Right forelimb (tissue), 1 donor: ENCODE results near the gene C7.
"Not testable (repeated sequence)": the region's sequence is repeated elsewhere in the genome, so short reads cannot be mapped to it uniquely, and the experiment has no call there.

ENCODE experiments used
- DNase-seq: peaks from one replicate; pipeline ENCODE4 v3.0.0-alpha.2; 2018

Gene C7

DNA sequence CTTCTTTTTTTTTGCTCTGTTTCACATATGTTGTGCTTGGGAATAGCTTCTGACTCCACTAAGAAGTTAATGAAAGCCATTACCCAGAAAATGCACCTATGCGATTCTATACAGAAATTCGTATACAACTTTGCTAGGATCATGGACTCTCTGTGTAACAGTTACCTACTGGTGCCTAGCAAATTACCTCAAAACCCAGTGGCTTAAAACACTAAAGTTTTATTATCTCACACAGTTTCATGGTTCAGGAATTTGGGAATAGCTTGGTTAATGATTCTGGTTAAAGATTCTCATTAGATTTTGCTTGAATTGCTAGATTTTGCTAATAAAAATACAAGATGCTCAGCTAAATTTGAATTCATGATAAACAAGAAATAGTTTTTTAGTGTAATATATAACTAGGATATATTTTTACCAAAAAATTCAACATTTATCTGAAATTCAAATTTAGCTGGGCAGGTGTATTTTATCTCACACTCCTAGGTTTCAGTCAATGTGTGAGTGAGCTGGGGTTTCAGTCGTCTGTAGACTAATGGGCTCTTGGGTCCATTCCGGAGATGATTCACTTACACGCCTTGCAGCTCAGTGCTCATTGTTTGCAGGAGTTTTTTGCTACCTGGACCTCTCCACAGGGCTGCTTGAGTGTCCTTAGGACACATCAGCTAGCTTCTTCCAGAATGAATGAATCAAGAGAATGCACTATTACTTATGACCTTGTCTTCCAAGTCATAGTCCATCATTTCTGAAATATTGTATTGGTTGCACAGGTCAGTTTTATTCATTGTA, 86.7 kb downstream of the C7 start:
- DNase-seq: no peak

DNA sequence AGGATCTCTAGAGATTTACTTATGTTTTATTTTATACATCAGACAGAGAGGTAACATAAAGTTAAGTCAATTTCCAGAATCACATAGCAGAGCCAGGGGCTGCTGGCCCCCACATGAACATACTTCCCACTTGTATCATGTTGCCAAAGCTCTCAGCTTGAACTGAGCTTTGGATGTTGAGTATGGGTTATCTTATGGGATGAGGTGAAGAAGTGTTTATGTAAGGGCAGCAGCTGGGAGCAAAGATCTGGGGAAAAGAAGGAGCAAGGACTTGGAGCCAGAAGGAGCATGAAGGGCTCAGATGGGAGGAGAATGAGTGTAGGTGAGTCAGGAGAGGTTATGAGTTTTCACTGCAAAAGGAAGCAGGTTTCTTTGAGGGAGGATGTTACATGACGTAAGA, 89.8 kb downstream of the C7 start:
- DNase-seq: no peak

DNA sequence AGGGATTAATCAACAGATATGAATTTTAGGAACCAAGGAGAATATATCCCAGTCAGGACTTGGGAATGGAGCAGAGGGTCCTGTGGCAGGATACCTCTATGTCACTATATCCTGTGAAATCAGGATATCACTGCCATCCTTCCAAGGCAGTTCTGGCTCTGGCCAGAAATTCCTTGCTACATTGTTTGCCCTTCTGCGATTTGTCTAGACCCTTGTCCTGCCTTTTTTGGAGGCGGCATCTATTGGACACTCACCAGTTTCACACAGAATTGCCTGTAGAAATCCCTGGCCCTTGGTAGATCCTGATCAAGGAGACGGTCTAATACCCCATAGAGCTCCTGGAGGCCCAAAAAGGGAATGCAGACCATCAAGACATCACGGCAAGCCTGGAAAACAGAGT, 90.7 kb downstream of the C7 start:
- no peak for DNase-seq

- DNase-seq: no peak
Observed at GRCh38 chr5:41003670-41004376, 94.5 kb downstream of the C7 start.

DNA sequence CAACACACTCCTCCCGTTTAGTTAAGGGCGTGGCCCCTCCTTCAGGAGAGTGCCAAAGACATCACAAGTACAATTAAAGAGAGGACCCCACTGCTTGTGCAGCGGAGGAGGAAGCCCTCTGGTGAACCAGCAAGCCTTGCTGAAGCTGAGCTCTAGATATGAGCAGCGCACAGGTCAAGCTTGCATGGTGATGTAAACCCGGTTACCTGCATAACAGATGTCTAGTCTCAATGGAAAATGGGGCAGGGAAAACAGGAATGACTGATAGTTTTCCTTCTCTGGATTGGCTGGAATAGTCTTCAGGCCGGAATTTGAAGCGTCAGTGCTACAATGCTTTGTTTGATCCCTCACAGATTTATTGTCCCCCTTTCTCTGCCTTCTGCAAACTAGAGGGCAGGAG, 95.6 kb downstream of the C7 start:
- DNase-seq: no peak

DNA sequence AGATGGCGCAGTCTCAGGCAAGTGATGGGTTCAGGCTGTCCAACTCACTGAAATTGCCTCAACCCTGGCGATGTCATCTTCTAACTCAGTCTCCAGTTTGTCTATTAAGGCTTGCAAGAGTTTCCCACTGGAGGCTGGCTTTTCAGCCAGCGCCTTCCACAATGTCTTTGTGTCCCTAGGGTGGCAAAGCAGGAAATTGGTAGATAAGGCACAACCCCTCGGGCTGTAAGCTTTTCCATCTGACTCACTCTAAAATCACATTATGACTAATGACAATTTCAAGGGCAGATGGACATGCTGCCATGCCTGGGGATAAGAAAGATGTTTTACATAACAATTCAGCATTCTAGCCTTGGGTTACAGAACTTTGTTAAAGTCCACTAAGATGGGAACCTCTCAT, 99.9 kb downstream of the C7 start:
- DNase-seq: no peak

GRCh38 chr5:41010572-41010971, 101.3 kb downstream of the C7 start:
- DNase-seq: no peak

DNA sequence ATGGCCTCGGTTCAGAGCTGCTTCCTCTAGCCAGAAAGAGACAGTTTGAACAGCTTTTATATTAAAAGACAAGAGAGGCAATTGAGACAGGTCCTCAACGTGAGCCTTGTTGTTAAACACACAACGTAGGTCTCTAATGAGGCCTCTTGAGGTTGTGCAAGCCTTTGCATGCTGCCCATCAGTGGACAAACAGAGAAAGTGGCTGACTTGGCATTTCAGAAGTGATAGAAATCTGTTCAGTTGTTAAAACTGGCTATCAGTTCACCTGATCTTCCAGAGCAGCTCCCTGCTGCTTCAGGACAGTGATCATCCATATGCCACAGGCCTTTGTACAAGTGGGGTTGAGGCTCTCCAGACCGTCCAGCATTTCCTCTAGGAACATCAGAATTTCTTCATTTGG, 103.0 kb downstream of the C7 start:
- DNase-seq: no peak

GRCh38 chr5:41022600-41022999, 113.3 kb downstream of the C7 start:
- not testable (repeated sequence) for DNase-seq
